NCI-H2196 treated with DMSO at 0.1 percent for 48 hours (cell line): ENCODE data around the gene MIB2.
"Not testable (repeated sequence)": the region's sequence is repeated elsewhere in the genome, so short reads cannot be mapped to it uniquely, and the experiment has no call there.

Experiments used
- DNase-seq: peaks from one replicate; lab custom pipeline; 2025; ENCODE audit not compliant: unreplicated experiment; lab: John Stamatoyannopoulos, UW

MIB2 gene

DNA sequence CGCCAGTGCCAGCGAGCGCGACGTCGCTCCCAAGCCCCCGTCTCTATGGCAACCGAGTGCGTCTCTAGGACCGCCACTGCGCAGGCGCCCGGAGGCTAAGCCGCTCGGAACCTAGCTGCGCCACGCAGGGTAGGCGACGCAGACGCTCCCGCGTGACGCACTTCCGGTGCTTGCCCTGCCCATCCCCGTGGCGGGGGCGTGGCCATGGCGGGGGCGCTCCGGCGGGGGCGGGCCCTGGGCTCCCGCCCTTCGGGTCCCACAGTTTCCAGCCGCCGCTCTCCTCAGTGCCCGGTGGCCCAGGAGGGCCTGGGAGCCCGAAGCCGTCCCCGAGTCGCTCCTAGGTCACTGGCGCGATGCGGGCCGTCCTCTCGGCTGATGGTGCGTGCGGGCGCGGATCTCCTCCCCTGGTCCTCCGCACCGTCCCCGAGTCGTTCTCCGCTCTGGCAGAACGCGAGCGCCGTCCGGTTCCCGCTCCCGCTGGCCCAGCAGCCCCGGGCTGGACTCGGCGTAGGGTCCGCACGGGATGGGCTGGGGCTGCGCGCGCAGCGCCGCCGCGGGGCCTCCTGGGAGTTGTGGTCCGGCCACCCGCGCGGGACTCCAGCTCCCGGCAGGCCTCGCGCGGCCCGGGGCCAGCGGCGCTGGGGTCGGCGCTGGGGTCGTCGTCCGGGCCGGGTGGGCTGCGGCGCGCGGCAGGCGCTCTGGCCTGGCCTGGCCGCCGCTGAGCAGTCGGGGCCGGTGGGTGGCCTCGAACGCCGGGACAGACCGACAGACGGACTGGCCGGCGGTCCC lies at the start of gene MIB2:
Gene MIB2 (plus strand): TSS at position 245 of the 789 bp plus-strand sequence. CDS start 7,953 bp downstream, outside the sequence.
- DNase-seq: peak; percentile 95

DNA sequence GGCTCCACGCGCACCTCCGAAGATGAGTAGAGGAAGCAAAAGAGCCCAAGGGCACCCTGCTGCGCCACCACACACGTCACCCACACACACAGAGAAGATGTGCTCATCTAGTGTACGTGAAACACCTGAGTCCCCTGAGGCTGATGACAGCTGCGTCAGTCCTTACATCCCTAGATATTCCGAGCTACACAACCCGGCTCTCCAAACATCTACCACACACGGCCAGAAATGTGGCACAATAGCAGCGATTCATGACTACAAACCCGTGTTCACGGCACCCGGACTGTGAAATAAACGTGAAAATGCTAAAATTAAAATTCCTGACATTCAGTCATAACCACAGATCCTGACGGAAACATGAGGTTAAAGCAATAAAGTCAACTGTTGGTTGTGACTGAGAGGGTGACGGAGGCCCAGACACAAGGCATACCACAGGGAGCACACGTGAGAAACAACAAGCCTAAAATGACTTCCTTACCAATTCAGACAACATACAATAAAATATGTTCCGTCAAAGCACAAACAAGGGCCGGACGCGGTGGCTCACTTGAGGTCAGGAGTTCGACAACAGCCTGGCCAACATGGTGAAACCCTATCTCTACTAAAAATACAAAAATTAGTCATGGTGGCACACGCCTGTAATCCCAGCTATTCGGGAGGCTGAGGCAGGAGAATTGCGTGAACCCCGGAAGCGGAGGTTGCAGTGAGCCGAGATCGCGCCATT lies 48.0 kb upstream of the MIB2 start:
- DNase-seq: no peak

DNA sequence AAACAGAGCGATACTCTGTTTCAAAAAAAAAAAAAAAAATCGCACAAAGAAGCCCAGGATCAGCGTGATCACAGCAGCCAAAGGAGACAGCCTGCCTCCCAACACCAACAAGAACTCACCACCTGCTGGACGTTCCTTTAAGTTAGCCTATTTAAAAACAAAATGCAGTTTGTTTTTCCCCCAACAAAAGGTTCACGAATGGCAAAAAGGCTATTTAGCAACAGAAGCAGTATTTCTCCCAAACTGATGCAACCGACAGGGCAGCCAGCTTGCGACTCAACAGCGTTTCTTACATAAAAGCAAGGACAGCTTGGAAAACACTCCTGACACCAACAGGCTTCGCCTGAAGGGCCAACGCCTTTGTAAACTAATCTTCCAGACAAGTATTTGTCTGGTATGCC lies 47.4 kb upstream of the MIB2 start:
- DNase-seq: no peak

DNA sequence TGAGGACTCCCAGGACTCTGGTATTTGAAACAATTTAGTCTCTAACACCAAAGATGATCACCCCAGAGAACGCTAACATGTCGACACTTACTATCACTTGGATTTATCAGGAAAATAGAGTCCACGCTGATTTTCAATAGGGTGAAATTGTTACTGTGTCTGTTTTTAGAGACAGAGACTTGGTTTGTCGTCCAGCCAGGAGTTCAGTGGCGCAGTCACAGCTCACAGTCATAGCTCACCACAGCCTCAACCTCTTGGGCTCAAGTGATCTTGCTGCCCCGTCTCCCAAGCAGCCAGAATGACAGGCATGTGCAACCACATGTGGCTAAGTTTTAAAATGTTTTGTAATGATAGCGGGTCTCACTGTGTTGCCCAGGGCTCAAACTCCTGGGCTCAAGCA lies 46.0 kb upstream of the MIB2 start:
- no peak for DNase-seq

DNA sequence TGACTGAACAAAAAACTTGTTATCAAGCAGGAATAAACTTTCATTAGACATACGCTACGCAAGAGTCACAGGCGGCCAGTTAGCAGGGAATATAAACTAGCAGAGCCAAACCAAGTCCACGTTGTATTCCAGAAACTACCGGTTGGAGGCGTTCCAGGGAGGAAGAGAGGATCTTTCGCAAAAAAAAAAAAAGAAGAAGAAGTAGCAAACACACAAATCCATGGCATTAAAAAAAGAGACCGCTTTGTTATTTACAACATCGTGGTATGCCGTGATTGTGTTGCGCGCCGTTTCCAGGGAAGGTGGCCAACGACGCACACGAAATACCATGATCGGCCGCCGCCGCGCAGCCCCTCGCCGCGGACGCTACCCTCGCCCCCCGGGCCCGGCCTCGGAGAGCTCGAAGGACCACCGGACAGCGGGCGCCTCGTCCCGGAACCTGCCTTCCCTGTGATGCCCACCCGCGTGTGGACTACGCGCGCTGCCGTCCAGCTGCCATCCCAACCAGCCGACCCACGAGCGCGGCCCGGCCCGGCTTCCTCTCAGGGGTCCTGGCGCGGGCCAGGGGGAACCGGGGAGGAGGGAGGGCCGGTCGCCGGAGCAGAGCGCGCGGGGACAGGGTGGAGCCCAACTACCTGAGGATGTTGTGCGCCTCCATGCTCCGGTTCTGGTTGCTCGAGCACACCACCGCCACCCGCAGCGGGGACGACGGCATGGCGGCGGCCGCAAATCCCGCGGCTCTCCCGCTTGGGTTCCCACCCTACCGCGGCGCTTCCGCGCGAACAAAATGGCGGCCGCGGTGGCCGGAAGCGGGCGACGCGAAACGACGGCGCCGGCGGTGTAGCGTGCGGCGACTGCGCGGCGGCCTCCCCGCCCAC lies 41.2 kb upstream of the MIB2 start:
- DNase-seq: peak; percentile 69

DNA sequence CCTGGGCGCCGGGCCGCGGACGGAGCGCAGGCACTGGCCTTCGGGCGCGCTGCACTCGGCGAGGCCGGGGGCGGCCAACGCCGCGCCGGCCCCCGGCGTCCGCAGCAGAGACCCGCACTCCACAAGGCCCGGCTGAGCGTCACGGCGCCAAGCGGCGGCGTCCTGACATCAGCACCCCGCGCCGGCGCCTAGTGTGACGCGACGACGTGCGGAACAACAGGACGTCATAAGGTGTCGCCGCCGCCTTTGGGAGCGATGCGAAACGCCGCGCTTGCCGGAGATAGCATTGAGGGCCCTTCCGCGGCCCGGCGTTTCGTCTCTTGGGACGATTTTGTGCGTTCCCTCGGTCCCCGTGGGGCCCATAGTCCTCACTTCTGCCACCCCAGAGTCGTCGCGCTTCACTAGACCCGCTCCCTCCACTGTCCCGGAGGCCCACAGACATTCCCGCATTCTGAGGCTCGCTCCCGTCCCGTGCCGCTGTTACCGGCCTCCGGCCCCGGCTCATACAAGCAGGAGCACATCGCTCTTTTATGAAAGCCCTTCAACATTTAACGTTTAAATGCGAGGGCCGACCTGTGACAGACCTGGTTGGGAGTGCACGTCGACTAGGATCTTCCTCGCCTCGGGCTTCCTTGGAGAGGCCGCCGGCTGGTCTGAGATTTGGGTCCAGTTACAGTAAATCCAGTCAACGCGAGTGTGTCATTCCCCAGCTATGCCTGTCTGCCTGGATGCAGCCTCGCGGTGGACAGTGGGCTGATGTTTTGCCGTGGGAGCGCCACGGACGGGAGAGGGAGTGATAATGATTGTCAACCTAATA lies 40.4 kb upstream of the MIB2 start, which contains the start of gene SSU72:
Gene SSU72 (minus strand): TSS at position 143 of the 817 bp plus-strand sequence. CDS start 306 bp downstream, outside the sequence.
- peak; percentile 75 for DNase-seq

DNA sequence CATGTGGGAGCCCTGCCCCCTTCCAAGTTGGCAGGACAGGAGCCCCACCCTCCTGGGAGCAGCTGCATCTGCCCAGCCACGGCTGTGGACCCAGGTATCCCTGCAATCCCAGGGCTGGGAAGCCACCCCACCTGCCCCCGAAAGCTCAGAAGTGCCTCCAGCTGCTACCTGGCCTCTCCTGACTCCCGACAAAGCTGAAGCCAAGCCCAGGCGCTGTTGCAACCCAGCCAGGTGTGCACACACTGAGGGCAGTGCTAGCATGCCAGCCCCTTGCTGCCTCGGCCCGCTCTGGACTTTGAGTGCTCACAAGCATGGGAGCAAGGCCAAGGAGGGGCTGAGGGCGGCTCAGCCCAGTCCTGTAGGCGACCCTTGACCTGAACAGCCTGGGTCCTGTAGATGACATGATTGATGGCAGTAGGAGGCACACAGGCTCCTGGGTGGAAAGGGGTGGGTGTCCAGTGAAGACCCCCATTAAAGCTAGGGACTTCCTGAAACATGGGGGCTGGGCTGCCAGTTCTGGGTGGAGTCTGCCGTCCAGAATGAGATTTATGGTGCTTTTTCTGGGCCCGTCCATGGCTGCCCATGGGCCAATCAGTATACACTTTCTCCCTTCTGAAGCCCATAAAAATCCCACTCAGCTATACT lies 37.8 kb upstream of the MIB2 start:
- peak; percentile 62 for DNase-seq

DNA sequence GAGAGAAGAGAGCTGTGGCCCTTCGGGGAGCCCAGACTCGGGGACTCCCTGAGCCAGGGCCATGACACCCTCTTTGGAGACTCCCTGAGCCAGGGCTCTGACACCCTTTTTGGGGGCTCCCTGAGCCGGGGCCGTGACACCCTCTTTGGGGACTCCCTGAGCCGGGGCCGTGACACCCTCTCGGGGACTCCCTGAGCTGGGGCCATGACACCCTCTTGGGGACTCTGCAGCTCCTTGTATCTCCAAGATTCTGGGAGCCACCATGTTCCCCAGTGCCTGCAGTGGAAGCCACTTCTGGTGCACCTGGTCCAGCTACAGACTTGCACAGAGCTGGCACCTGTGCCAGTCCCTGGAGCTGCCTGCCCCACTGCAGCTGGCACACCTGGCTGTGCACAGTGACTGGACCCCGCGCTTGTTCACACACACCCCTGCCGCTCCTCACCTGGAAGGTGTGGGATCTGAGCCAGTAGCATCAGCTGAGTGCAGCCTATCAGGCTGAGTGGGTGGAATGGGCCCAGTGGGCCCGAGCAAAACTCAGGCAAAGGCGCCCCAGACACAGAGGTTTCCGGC lies 36.8 kb upstream of the MIB2 start:
- no peak for DNase-seq

DNA sequence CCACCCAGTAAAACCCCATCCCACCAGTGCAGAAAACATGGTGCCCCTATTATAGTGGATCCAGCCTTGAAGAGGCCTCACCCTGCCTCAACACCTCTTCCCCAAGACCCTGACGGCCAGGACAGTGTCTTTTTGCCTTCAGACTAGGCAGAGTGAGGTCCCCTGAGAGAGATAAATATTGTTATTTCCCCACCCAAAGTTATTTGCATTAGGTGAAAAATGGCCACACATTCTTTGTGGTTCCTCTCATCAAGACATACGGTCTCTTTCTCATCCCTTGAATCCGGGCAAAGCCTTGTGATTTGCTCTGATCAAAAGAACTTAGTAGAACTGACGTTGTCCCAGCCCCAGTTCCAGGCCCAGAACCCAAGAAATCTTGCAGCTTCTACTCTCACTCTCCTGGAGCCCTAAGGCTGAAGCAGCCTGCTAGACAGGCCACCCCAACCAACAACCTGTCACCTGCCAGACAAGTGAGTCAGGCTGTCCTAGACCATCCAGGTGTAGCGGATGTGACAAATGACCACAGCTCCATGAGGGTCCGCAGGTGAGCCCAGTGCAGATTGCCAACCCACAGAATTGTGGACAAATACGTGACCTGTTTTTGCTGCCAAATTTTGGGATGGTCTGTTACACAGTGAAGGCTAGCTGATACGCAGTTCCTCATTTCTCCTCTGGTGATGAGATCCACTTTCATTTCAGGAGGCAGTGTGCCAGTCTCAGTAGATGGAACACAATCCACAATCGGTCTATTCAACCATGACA lies 32.5 kb upstream of the MIB2 start:
- DNase-seq: no peak

DNA sequence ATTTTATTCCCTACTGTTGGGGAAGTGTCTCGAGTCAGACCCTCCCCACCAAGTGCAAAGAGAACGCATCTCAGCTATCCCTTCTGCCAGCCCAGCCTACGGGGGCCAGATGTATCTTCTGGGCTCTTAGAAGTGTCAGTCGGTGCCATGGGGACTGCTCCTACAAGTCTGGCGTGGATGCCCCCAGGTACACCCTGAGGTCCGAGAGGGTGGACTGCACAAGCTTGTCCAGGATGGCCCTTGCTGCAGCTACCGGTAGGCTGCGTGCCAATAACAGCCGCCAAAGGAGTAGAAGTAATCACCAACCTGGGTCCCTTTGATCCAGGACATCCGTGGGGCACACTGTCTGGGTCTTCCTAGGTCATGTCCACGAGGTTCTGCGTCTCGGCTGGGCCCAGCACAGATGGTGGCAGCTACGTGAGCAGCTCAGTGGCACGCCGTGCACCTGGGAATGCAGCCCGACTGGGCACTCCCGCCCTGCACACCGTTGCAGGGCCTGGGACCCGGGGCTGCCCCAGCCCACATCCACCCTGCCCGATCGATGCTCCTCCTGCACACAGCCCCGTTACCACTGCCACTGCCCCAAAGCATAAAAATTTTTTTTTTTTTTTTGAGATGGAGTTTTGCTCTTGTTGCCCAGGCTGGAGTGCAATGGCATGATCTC lies 31.8 kb upstream of the MIB2 start:
- no peak for DNase-seq

DNA sequence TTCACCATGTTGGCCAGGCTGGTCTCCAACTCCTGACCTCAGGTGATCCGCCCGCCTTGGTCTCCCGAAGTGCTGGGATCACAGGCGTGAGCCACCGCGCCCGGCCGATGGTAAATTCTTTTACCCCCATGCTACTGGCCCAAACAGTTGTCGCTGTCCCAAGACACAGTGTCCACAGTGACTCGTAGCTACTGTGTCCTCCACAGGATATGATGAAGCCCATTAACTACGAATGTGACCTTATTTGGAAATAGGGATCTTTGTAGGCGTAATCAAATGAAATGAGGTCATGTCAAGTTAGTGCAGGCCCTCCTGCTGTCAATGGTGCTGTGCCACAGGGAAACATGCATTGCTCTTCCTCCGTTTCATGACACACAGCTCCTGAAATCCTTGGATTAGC lies 23.8 kb upstream of the MIB2 start:
- no peak for DNase-seq

DNA sequence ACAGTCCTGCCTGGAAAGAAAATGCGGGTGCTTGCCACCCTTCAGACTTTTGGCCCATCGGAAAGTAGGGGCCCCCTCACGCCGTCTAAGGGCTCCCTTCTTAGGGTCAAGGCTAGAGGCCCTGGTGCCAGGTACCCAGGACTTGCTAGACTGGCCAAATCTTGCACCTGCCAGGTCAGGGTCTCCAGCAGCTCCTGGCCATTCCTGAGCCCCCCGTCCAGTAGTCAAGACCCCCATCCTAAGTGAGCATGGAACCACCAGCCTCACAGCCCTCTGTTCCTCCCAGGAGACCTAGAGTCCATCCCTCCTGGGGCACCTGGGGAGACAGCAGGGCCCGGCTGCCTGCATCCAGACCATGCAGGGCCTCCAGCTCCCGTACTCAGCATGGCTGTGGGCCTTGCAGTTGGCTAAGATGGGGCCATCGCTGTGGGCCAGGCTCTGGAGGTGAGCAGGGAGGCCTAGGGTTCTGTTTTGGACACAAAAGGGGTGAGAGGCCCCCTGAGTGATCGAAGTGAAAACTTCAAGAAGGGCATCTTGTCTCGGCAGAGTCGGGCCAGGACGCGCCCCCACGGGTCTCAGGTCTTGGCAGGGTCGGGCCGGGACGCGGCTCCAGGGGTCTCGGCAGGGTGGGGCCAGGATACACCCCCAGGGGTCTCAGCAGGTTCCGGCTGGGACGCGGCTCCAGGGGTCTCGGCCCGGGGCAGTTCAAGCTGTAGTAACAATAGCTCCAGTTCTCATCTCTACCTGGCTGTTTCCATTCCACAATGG lies 21.3 kb upstream of the MIB2 start:
- DNase-seq: no peak

DNA sequence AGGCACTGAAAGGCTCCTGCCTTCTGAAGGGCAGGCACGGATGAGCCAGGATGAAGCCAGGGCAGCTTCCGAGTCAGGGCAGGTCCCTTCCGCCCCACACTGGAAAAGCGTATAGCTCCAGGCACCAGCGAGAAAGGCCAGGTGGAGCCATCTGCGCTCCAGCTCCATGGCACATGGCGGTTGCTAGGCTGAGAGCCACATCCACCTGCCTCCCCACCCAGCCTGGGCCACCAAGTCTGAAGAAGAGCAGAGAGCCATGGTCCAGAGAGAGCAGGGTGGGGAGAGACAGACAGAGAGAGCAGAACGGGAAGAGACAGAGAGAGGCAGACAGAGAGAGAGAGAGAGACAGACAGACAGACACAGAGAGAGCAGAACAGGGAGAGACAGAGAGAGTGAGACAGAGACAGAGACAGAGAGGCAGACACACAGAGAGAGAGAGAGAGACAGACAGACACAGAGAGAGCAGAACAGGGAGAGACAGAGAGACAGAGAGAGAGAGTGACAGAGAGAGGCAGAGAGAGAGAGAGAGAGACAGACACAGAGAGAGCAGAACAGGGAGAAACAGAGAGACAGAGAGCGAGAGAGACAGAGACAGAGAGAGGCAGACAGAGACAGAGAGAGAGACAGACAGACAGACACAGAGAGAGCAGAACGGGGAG lies 20.6 kb upstream of the MIB2 start:
- no peak for DNase-seq

DNA sequence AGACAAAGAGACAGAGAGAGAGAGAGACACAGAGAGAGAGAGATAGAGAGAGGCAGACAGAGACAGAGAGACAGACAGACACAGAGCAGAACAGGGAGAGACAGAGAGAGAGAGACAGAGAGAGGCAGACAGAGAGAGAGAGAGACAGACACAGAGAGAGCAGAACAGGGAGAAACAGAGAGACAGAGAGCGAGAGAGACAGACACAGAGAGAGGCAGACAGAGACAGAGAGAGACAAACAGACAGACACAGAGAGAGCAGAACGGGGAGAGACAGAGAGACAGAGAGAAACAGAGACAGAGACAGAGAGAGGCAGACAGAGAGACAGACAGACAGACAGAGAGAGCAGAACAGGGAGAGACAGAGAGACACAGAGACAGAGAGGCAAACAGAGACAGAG lies 20.0 kb upstream of the MIB2 start:
- not testable (repeated sequence) for DNase-seq

DNA sequence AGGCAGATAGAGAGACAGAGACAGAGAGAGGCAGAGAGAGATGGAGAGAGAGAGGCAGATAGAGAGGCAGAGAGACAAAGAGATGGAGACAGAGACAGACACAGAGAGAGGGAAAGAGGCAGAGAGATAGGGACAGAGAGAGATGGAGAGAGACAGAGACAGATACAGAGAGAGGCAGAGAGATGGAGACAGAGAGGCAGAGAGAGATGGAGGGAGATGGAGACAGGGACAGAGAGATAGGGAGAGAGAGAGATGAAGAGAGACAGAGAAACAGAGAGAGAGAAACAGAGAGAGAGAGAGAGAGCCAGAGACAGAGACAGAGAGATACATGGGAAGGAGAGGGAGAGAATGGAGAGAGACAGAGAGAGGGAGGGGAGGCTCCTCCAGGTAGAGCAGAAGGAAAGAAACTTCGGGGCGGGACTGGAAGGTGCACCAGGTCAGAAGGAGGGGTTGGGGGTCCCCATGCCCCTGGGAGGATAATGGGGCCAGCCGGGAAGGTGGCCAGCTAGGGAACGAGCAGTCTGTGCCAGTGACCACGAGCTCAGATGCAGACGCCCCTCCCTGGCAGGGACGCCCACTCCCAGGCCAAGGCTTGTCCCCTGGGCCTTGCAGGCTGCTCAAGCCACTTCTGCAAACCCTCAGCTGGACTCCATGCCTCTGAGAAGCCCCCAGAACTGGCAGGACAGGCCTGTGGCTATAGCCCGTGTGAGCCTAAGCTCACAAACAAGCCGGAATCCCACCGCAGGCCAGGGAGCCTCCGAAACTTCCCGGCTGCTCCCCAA lies 18.6 kb upstream of the MIB2 start:
- no peak for DNase-seq

DNA sequence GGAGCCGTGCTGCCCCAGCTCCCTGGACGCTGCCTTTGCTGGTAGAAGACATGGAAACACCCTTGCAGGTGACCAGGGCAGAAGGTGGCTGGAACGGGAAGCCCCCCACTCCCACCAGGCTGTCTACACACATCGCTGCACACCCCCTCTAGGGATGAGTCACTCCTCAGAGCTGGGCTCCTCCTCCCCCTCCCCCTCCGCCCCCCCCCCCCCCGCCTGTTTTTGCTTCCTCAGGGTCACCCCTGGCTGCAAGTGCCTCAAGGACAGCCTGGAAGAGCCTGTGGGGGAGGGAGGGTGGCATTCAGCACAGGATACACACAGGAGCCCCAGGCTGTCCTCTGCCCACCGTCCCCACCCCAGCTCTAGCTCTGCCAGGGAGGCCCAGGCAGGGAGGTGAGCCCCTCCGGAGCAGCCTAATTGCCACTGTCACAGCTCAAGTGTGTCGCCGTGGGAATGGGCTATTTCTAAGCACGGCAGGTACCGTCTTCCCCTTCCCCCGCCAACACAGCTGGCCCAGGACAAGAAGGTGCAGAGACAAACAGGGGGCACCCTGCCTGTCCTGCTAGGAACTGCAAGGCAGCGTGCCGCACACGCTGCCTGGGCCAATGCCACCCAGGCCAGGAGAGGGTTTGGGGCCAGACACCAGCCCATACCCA lies 17.9 kb upstream of the MIB2 start:
- no peak for DNase-seq
